ENCODE results near the gene MOSPD3. TPM values are rescaled to one million over a fixed set of nuclear protein-coding genes. Genes with fewer than 3 reads are reported as not detected.

Gene MOSPD3
- total and polyA plus RNA-seq, 2 of the 8 experiments (the other 6 are each of a cell fraction or from before 2014, with no cell fraction given), result 20.7 to 21.4 TPM

- Histone ChIP-seq H3K9me3 (ENCODE audit: insufficient read depth in 2 of 2, low read depth in 1 of 2, low read length in 1 of 2) (no peaks in the 10 kb centered on the region), H4K20me1 (replicated peaks in 1 of 2; ENCODE audit: control insufficient read depth in 1 of 2, insufficient read depth in 2 of 2, low read length in 2 of 2) (no peaks in the 10 kb centered on the region), H2BK12ac (ENCODE audit: low read depth, low read length) (0 out of 2 replicates have a peak overlapping the region, but pooled peaks have one; percentile 43), H3K56ac (replicated peaks; ENCODE audit: insufficient read length, low read depth, low read length) (no peak overlapping the region), H2BK20ac (ENCODE audit: low read length) (no peak overlapping the region), H2AFZ (ENCODE audit: low read length) (no peak overlapping the region), H3K4me1 (replicated peaks in 1 of 4; ENCODE audit: control insufficient read depth in 3 of 4, insufficient read depth in 4 of 4, low read length in 3 of 4) (peaks cover 0 to 31% (median 20%) of the 10 kb centered on the region in 4 experiments; a peak in 6 of 7 replicates), H3K9ac (replicated peaks in 1 of 4; ENCODE audit: extremely low read depth in 1 of 4, low read depth in 3 of 4, low read length in 3 of 4) (peak overlapping the region in 3 of 4 experiments; percentile 45 to 79 (median 55); a peak in 3 of 7 replicates), H3K4ac (replicated peaks; ENCODE audit: insufficient read length, low read depth, low read length) (peak overlapping the region; percentile 66), H3K4me2 (ENCODE audit: insufficient read depth in 1 of 2, low read depth in 2 of 2, low read length in 2 of 2) (peak overlapping the region; percentile 98), H3K79me2 (ENCODE audit: control insufficient read depth in 1 of 2, insufficient read depth in 2 of 2, low read length in 2 of 2) (peaks cover 0 to 6% of the 10 kb centered on the region in 2 experiments; a peak in 1 of 4 replicates), H3K79me1 (ENCODE audit: low read depth, low read length) (0 out of 2 replicates have a peak, but pooled peaks cover 4% of the 10 kb centered on the region), H3K27me3 (replicated peaks in 1 of 4; ENCODE audit: control insufficient read depth in 3 of 4, extremely low read depth in 1 of 4, insufficient read depth in 3 of 4, low read length in 3 of 4) (peaks cover 0 to 10% (median 4%) of the 10 kb centered on the region in 4 experiments; a peak in 2 of 7 replicates), H2AK5ac (ENCODE audit: low read depth, low read length) (0 out of 2 replicates have a peak overlapping the region, but pooled peaks have one; percentile 9), H4K8ac (ENCODE audit: extremely low read depth, insufficient read depth, low read length) (peak overlapping the region; percentile 85), H3K23me2 (ENCODE audit: low read depth, low read length) (peaks cover 25% of the 10 kb centered on the region), H3K36me3 (ENCODE audit: control insufficient read depth in 2 of 4, insufficient read depth in 4 of 4, low read length in 3 of 4) (peaks cover 0 to 7% (median under 1%) of the 10 kb centered on the region in 4 experiments; a peak in 3 of 8 replicates), H3K4me3 (ENCODE audit: extremely low read depth in 1 of 4, insufficient read depth in 2 of 4, low read depth in 3 of 4, low read length in 4 of 4) (peak overlapping the region; percentile 68 to 82 (median 78)), H3K14ac (ENCODE audit: insufficient read length) (no peak overlapping the region), H3K18ac (ENCODE audit: extremely low read depth, low read length) (peak overlapping the region; percentile 81), H4K5ac (ENCODE audit: insufficient read length, low read depth, low read length) (peak overlapping the region; percentile 46), H4K91ac (replicated peaks; ENCODE audit: insufficient read length, low read length) (peak overlapping the region; percentile 29), H3K27ac (ENCODE audit: low read depth, low read length) (peak overlapping the region; percentile 48; the same call in 1 of the 2 replicates), H2BK15ac (ENCODE audit: low read length) (0 out of 2 replicates have a peak overlapping the region, but pooled peaks have one; percentile 40), H2BK5ac (ENCODE audit: low read depth, low read length) (peak overlapping the region; percentile 88; the same call in 1 of the 2 replicates), H2BK120ac (replicated peaks; ENCODE audit: low read depth, low read length) (no peak overlapping the region), H3K23ac (ENCODE audit: insufficient read length) (no peak overlapping the region)
- WGBS, 2 experiments (ENCODE audit: extremely low coverage in 1 of 2, insufficient coverage in 1 of 2, insufficient read length in 1 of 2, insufficient replicate concordance in 2 of 2, low coverage in 1 of 2, low lambda C conversion rate in 2 of 2, missing lambda C conversion rate in 1 of 2), result 3% methylated on average over 45 of the region's 70 CpGs; no CpG with 5 or more reads in 1 of the 2 experiments
- CTCF ChIA-PET (ENCODE audit: partially characterized antibody), result interaction anchor here (0.7 to 5.4 kb wide), 19 partner anchors 8 to 248 kb away, joined by 3 to 51 read pairs (median 5); partner anchors contain the start of genes FBXO24, GIGYF1, LRCH4 and MOSPD3
- POLR2A ChIA-PET (ENCODE audit: partially characterized antibody), result interaction anchor here (0.6 to 8.9 kb wide), 16 partner anchors 8 to 248 kb away, joined by 3 to 172 read pairs (median 3); partner anchors contain the start of genes FBXO24, LRCH4, MOSPD3 and SLC12A9
- no peak for FAIRE-seq
- peak in 1 of 2 experiments; percentile 92 for DNase-seq (ENCODE audit: low read depth in 1 of 2, low spot score in 2 of 2)
- TF ChIP-seq ASH2L (IDR thresholded peaks at IDR 0.05; ENCODE audit: low read length) (peak; percentile 59), GABPA (IDR thresholded peaks at IDR 0.05; ENCODE audit: borderline replicate concordance, insufficient read depth, low read length) (0 out of 2 replicates have a peak, but pooled peaks have one; percentile 68), RAD21 (IDR thresholded peaks at IDR 0.05 in 1 of 2, conservative IDR thresholded peaks at IDR 0.05 in 1 of 2; ENCODE audit: low read depth in 2 of 2, low read length in 2 of 2) (peak; percentile 12 to 16; a peak in 2 of 4 replicates), CTCF (IDR thresholded peaks at IDR 0.05; ENCODE audit: control extremely low read depth in 1 of 3, insufficient read depth in 1 of 3, low read depth in 1 of 3, low read length in 3 of 3) (peak in 1 of 3 experiments; percentile 27; a peak in 2 of 4 replicates)
- TF ChIP-seq, protein P1, sequence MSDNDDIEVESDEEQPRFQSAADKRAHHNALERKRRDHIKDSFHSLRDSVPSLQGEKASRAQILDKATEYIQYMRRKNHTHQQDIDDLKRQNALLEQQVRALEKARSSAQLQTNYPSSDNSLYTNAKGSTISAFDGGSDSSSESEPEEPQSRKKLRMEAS (IDR thresholded peaks at IDR 0.05), result peak; percentile 52
These were observed 8.0 kb upstream of the MOSPD3 start for GRCh38 chr7:100604028-100604975.
